Measurements from ENCODE around the gene HIKESHI. TPM values are rescaled to one million over a fixed set of nuclear protein-coding genes. Genes with fewer than 3 reads are reported as not detected.
A peak's percentile ranks its signal among the peaks of the same experiment; 100 is the strongest.

The HIKESHI gene
- total and polyA plus RNA-seq, 2 of the 13 experiments (the other 11 are each of a cell fraction or from before 2014, with no cell fraction given) = 67.8 to 74.8 TPM

- TF ChIP-seq ZNF709 (CRISPR knock-in tag; IDR thresholded peaks at IDR 0.05) (no peak), PLRG1 (conservative IDR thresholded peaks at IDR 0.05) (no peak), FOXO1 (CRISPR knock-in tag; IDR thresholded peaks at IDR 0.05) (no peak), NONO (IDR thresholded peaks at IDR 0.05) (no peak), NONO (CRISPR knock-in tag; conservative IDR thresholded peaks at IDR 0.05) (peak; percentile 68), PAXIP1 (CRISPR knock-in tag; conservative IDR thresholded peaks at IDR 0.05) (peak; percentile 57; the same call in 1 of the 2 replicates), GZF1 (CRISPR knock-in tag; IDR thresholded peaks at IDR 0.05) (no peak), ZIK1 (CRISPR knock-in tag; IDR thresholded peaks at IDR 0.05; ENCODE audit: borderline replicate concordance, low read depth) (peak; percentile 77; the same call in 1 of the 2 replicates)
- TF ChIP-seq, protein P1, sequence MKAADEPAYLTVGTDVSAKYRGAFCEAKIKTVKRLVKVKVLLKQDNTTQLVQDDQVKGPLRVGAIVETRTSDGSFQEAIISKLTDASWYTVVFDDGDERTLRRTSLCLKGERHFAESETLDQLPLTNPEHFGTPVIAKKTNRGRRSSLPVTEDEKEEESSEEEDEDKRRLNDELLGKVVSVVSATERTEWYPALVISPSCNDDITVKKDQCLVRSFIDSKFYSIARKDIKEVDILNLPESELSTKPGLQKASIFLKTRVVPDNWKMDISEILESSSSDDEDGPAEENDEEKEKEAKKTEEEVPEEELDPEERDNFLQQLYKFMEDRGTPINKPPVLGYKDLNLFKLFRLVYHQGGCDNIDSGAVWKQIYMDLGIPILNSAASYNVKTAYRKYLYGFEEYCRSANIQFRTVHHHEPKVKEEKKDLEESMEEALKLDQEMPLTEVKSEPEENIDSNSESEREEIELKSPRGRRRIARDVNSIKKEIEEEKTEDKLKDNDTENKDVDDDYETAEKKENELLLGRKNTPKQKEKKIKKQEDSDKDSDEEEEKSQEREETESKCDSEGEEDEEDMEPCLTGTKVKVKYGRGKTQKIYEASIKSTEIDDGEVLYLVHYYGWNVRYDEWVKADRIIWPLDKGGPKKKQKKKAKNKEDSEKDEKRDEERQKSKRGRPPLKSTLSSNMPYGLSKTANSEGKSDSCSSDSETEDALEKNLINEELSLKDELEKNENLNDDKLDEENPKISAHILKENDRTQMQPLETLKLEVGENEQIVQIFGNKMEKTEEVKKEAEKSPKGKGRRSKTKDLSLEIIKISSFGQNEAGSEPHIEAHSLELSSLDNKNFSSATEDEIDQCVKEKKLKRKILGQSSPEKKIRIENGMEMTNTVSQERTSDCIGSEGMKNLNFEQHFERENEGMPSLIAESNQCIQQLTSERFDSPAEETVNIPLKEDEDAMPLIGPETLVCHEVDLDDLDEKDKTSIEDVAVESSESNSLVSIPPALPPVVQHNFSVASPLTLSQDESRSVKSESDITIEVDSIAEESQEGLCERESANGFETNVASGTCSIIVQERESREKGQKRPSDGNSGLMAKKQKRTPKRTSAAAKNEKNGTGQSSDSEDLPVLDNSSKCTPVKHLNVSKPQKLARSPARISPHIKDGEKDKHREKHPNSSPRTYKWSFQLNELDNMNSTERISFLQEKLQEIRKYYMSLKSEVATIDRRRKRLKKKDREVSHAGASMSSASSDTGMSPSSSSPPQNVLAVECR (CRISPR knock-in tag; IDR thresholded peaks at IDR 0.05; ENCODE audit: borderline replicate concordance) = peak; percentile 92
- TF ChIP-seq, protein P2, sequence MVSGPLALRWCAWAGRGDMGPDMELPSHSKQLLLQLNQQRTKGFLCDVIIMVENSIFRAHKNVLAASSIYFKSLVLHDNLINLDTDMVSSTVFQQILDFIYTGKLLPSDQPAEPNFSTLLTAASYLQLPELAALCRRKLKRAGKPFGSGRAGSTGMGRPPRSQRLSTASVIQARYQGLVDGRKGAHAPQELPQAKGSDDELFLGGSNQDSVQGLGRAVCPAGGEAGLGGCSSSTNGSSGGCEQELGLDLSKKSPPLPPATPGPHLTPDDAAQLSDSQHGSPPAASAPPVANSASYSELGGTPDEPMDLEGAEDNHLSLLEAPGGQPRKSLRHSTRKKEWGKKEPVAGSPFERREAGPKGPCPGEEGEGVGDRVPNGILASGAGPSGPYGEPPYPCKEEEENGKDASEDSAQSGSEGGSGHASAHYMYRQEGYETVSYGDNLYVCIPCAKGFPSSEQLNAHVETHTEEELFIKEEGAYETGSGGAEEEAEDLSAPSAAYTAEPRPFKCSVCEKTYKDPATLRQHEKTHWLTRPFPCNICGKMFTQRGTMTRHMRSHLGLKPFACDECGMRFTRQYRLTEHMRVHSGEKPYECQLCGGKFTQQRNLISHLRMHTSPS (CRISPR knock-in tag; IDR thresholded peaks at IDR 0.05; ENCODE audit: low read depth) = no peak
- TF ChIP-seq, protein P3, sequence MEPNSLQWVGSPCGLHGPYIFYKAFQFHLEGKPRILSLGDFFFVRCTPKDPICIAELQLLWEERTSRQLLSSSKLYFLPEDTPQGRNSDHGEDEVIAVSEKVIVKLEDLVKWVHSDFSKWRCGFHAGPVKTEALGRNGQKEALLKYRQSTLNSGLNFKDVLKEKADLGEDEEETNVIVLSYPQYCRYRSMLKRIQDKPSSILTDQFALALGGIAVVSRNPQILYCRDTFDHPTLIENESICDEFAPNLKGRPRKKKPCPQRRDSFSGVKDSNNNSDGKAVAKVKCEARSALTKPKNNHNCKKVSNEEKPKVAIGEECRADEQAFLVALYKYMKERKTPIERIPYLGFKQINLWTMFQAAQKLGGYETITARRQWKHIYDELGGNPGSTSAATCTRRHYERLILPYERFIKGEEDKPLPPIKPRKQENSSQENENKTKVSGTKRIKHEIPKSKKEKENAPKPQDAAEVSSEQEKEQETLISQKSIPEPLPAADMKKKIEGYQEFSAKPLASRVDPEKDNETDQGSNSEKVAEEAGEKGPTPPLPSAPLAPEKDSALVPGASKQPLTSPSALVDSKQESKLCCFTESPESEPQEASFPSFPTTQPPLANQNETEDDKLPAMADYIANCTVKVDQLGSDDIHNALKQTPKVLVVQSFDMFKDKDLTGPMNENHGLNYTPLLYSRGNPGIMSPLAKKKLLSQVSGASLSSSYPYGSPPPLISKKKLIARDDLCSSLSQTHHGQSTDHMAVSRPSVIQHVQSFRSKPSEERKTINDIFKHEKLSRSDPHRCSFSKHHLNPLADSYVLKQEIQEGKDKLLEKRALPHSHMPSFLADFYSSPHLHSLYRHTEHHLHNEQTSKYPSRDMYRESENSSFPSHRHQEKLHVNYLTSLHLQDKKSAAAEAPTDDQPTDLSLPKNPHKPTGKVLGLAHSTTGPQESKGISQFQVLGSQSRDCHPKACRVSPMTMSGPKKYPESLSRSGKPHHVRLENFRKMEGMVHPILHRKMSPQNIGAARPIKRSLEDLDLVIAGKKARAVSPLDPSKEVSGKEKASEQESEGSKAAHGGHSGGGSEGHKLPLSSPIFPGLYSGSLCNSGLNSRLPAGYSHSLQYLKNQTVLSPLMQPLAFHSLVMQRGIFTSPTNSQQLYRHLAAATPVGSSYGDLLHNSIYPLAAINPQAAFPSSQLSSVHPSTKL (CRISPR knock-in tag; IDR thresholded peaks at IDR 0.05) = peak; percentile 68; the same call in 1 of the 2 replicates
Measured at GRCh38 chr11:86302092-86302793, at the start of gene HIKESHI (continued).

All from HepG2 (cell line).